ENCODE data around the gene IGSF8.
"Not testable (repeated sequence)": the region's sequence is repeated elsewhere in the genome, so short reads cannot be mapped to it uniquely, and the experiment has no call there.

IGSF8 gene

GRCh38 chr1:160064164-160064563 is 34.3 kb downstream of the IGSF8 start:
- DNase-seq: no peak

DNA sequence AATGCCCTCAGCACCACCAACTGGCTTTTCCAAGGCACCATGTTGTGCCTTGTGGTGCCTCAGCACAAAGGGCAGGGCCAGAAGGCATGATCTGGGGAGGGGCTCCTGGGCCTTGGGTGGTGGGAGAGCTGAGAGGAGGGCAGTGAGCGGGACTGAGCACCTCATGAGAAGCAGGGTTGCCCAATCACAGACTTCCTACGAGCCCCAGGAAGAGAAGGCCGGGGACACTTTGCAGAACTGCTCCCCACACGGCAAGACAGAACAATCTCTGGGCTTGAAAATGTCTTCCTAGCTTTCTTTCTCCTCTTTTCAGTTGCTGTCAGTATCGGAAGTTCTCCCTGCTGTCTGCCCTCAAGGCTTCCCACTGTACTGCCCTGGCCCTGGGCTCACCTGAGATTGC is 35.2 kb downstream of the IGSF8 start:
- no peak for DNase-seq

- no peak for DNase-seq
These were observed 36.2 kb downstream of the IGSF8 start for GRCh38 chr1:160062230-160062532.

DNA sequence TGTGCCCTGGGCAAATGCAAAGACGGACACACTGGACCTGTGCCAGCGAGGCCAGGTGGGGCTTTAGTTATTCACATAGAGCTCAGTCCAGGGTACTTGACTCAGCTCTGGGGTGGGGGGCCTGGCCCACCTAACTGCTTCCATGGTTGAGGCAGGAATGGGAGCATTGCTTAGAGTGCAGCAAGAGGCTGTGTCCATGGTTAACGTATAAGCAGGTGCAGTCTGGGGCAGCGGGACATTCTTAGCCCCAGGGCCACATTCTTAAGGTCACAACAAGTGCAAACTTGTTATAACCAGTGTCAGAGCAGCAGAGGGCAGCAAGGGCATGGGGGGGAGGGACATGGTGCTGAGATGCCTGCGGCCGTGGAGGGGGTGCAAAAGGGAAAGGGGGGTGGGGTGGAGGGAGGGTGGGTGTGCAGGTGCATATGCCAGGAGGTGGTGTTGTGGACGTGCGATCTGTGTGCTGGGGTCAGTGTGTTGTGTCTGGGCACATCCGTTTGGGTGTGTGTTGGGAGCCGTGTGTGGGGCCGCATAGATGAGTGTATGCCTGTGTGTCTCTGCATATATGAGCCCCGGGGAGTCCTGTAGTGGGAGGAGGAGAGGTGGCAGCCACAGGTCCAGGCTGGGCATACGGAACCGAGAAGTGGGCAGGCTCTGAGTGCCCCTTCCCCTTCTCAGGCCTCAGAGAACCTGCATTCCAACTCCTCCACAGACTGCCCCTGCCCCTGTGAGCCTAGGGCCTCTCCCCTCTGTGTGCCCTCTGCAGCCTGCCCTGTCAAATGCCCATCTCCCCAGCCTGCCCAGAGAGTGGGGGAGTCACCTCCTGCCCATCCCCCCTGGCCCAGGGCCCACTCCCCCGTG is 36.8 kb downstream of the IGSF8 start:
- no peak for DNase-seq

DNA sequence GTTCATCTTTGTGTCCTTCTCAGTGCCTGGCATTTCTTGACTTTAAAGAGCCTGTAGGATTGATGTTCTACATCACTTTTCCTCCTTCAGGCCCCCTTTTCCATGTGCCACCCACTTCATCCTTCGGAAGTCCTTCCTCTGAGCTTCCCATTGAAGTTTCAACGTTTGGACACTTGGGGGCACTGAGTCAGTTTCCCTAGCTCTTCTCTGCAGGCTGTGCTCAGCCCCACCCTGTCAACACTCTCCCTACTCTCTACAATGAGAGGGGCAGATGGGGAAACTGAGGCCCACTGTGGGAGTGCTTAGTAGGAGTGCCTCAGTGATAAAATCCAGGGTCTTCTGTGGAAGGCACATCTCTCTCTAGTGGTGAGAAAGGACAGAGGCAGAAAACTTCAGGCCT is 40.3 kb downstream of the IGSF8 start:
- DNase-seq: no peak

GRCh38 chr1:160056648-160057169 is 41.7 kb downstream of the IGSF8 start:
- no peak for DNase-seq

DNA sequence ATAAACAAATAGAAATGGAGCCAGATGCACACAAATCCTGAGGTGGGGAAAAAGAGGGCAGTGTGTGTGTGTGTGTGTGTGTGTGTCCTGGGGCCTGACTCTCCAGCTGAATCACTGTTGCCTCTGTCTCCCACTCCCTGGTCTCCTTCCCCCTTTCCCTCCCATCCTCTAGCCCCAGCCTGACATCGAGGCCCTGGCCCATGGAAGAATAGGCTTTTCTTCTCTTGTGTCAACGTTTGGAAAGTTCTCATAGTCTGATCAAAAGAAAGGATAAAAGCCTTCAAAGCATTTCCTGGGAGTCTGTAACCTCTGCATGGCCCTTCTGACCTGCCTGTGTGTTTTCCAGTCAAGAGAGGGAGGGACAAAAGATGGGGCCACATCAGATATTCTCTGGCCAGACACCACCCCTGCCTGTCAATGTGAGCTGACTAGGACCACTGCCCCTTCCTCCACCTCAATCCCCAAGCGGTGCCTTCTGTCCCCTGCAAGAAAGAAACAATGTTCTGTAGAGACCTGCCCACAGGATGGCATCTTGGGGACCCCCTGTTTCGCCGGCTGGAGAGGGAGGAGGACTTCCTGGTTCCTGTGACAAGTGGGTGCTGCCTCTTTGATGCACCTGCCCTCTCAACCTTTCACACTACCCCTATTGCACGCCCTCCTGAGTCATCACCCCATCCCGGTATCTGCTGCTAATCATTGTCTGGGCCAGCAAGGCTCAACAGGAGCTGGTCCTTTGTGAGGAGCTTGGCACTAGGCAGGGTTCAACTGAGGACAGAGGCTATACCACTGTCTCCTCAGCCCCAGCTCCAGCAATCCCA is 44.7 kb downstream of the IGSF8 start:
- no peak for DNase-seq

- DNase-seq: no peak
These were observed 45.5 kb downstream of the IGSF8 start for GRCh38 chr1:160052936-160053335.

DNA sequence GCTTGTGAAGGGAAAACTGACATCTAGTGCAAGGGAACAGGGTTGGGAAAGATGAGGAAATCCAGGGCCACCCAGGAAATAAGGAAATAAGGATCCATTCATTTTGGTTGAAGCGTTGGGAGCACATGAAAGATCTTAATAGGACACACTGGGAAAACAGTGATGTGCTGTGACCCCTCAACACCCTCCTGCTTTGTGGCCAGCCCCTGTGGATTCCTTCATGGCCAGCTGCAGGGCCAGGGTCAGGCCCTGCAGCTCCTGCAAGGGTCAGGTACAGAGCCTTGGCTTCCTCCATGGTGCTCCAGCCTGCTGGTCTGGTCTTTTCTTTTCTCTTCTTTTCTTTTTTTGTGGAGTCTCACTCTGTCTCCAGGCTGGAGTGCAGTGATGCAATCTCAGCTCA is 47.8 kb downstream of the IGSF8 start:
- no peak for DNase-seq

GRCh38 chr1:160050182-160050581 is 48.2 kb downstream of the IGSF8 start:
- not testable (repeated sequence) for DNase-seq

GRCh38 chr1:160049101-160049500 is 49.3 kb downstream of the IGSF8 start:
- no peak for DNase-seq

GRCh38 chr1:160048335-160048734 is 50.1 kb downstream of the IGSF8 start:
- no peak for DNase-seq

DNA sequence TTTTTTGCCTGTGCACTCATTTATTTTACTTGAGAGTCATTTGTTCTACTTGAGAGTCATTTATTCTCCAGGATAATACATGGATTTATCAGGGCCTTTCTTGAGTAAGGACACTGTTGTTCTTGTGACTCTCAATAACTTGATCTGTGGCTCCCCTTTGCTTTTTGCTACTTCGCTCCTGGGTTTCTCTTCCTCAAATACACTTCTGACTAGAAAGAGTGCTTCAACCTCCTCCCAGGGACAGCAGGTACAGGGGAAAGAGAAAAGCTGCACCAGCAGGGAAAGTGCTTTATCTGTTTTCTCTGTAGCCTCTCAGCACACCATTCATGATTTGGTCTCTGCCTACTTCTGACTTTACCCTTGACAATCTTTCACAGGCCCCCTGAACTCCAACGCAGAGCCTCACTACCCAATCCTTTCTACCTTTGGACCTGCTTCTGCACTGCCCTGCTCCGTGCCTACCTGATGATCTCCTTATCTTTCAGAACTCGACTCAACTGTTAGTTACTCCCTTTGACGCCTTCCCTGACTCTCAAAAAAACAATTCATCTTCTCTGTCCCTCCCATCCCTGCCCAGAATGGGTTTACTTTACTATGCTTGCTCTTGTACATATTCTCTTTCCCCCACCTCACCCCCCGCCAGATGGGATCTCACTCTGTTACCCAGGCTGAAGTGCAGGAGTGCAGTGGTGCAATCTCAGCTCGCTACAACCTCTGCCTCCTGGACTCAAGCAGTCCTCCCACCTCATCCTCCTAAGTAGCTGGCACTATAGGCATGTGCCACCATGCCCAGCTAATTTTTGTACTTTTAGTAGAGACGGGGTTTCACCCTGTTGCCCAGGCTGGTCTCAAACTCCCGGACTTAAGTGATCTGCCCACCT is 51.1 kb downstream of the IGSF8 start:
- DNase-seq: no peak

- DNase-seq: peak; percentile 41
These were observed 51.8 kb downstream of the IGSF8 start for GRCh38 chr1:160046494-160047110.

DNA sequence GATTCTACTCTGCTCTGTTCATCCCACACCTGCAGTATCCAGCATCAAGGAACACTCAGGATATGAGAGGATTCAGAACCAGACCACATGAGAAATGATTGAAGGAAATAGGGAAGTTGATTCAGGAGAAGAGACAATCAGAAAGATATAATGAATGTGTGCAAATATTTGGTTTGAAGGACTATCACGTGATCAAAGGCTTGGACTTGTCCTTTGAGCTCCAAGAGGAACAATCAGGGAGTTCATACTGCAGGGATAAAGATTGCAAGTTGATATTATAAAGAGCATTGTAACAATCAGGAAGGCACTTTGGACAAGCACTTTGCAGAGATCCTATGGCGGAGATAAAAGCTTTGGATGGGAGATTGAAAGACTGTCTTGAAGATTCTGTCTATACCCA is 52.8 kb downstream of the IGSF8 start:
- no peak for DNase-seq

- DNase-seq: no peak
These were observed 54.9 kb downstream of the IGSF8 start for GRCh38 chr1:160043543-160043942.
